Tibial nerve (tissue), 4 donors: Measurements from ENCODE around the gene TTBK2.

Experiments used
- EP300 ChIP-seq, 2 donors: sonication (generic); formaldehyde crosslinking; IDR thresholded peaks; one replicate each; pipeline ENCODE4 v1.6.1; 2017; ENCODE audit warnings: antibody characterized with exemption in 2 of 2, mild to moderate bottlenecking in 1 of 2
- TF ChIP-seq, protein P1 (sequence below), 5 experiments: fragments of 200-600 bp in 3 of 5; fragments of 450-650 bp in 2 of 5; sonication (generic) in 3 of 5; IDR thresholded peaks; one replicate each; pipeline ENCODE4 v1.5.1; 2016 to 2019; ENCODE audit warnings: antibody characterized with exemption in 5 of 5, mild to moderate bottlenecking in 3 of 5, moderate library complexity in 2 of 5

DNA sequence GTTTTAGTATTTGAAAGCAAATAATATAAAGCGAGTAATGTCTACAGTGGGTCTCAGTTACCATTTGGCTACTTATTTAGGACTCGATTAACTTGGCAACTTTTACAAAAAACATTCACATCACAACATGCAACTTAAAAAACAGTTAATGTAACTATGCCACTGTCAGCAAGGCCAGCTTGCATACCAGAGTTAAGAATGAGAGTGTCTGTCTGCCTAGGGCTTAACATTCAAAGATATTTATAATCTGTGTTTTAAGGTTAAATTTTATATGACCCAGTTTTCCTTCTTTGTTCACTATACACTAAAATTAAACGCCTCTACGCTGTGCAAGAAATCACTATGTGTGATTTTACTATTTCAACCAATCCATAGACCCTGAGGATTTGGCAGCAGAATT is 178.4 kb downstream of the TTBK2 start:
- TF ChIP-seq, protein P1, sequence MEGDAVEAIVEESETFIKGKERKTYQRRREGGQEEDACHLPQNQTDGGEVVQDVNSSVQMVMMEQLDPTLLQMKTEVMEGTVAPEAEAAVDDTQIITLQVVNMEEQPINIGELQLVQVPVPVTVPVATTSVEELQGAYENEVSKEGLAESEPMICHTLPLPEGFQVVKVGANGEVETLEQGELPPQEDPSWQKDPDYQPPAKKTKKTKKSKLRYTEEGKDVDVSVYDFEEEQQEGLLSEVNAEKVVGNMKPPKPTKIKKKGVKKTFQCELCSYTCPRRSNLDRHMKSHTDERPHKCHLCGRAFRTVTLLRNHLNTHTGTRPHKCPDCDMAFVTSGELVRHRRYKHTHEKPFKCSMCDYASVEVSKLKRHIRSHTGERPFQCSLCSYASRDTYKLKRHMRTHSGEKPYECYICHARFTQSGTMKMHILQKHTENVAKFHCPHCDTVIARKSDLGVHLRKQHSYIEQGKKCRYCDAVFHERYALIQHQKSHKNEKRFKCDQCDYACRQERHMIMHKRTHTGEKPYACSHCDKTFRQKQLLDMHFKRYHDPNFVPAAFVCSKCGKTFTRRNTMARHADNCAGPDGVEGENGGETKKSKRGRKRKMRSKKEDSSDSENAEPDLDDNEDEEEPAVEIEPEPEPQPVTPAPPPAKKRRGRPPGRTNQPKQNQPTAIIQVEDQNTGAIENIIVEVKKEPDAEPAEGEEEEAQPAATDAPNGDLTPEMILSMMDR (IDR thresholded peaks at IDR 0.05): no peak
- TF ChIP-seq EP300 (IDR thresholded peaks at IDR 0.05): no peak
